Subcutaneous adipose tissue (tissue), 4 donors: ENCODE measurements around the gene NCF2. TPM values are rescaled to one million over a fixed set of nuclear protein-coding genes. Genes with fewer than 3 reads are reported as not detected.

Experiments used
- total RNA-seq, 4 donors: library from RNA; depleted of rRNA; stranded (reverse); fragments of >200 nt; gene quantifications; one replicate each; pipeline ENCODE4 v1.1.0, GENCODE V29; 2016
- TF ChIP-seq, protein P1 (sequence below): fragments of 450-650 bp; IDR thresholded peaks from one replicate; pipeline ENCODE4 v1.5.1; 2016; ENCODE audit warnings: low read depth, mild to moderate bottlenecking, control low read depth, antibody characterized with exemption, moderate library complexity

Gene NCF2
- total RNA-seq, 4 donors from 2014 or later: 12.6 to 128 (median 36.2) TPM

DNA sequence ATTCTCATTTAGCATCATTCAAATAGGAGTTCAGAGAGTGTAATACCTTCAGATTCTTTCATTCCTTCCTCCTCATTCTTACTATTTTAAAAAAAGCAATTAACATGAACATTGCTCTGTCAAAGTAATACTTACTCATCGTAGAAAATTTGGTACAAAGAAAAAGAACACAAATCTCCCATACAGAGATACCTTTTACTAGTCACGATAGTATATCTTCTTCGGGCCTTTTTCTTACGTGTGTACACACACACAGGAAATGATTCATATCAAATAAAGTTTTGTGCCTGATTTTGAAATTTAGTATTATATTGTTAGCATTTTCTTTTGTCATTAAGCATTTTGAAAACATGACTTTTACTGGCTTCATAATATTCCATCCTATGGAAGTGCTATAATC lies 52.9 kb downstream of the NCF2 start:
- TF ChIP-seq, protein P1, sequence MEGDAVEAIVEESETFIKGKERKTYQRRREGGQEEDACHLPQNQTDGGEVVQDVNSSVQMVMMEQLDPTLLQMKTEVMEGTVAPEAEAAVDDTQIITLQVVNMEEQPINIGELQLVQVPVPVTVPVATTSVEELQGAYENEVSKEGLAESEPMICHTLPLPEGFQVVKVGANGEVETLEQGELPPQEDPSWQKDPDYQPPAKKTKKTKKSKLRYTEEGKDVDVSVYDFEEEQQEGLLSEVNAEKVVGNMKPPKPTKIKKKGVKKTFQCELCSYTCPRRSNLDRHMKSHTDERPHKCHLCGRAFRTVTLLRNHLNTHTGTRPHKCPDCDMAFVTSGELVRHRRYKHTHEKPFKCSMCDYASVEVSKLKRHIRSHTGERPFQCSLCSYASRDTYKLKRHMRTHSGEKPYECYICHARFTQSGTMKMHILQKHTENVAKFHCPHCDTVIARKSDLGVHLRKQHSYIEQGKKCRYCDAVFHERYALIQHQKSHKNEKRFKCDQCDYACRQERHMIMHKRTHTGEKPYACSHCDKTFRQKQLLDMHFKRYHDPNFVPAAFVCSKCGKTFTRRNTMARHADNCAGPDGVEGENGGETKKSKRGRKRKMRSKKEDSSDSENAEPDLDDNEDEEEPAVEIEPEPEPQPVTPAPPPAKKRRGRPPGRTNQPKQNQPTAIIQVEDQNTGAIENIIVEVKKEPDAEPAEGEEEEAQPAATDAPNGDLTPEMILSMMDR: no peak

DNA sequence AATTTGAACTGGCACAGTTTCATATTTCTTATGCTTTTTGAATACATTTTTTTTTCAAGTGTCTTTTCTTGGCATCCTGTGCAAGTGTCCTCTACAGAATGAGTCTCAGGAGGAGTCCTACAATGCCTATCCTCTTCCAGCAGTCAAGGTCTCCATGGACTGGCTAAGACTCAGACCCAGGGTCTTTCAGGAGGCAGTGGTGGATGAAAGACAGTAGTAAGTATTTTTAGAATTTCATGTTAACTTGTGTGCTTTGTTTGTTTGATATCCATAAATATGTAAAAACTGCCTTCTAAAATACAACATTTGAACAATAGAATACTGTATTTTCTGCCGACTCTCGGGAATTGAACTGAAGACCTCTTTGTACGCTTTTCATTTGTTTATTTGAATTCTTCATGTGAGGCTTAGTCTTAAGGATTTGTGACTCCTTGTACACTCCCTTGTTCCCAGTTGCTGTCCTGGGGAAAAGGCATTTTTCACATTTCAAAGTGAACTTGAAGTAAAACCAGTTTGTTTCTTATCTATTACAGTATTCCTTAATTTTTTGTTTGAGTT lies 56.6 kb downstream of the NCF2 start:
- TF ChIP-seq, protein P1: no peak

DNA sequence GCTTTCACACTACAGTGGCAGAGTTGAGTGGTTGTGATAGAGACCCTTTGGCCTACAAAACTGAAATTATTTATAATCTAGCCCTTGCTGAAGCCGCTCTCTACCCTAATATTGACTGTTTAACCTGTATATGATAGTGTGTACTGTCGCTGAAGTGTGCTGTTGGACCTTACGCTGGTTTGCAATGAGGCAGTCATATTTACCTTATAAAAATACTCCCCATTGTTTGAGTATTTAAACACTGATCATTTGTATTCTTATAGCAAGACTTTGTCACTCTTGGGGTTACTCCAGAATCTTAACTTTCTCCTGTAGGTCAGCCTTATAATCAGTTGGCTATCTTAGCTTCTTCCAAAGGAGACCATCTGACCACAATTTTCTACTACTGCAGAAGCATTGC lies 61.7 kb downstream of the NCF2 start:
- TF ChIP-seq, protein P1: no peak

DNA sequence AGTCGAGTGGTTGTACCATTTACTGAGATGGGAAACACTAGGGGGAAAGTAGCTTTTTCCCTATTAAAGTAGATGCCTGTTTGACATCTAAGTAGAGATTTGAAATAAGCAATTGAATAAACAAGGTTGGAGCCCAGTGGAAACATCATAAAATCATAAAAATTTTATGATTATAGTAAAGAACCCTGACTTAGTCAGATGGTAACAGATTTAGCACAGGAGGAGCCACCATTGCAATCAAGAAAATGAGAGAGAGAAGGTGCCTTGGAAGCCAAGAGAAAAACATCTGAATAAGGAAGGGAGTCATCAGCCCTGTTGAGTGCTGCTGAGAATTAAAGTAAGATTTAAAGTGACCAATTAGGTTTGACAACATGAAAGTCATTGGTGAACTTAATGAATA lies 68.2 kb downstream of the NCF2 start:
- TF ChIP-seq, protein P1: no peak

DNA sequence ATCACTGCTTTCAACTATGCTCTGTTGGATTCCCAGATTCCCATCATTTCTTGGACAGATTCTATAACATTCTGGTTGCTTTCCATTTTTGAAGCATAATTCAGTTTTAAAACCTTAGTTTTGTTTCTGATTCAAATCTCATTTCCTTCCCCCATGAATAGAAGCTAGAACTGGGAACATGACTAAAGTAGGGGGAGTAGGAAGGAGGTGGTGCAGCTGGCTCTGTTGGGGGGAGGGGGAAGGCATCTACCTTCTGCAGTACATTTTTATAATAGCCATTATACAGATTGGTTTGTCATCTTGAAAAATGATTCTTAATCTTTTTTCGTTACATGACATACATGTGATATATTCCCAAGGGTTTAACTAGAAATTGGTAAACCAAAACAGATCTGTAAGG lies 69.9 kb downstream of the NCF2 start:
- TF ChIP-seq, protein P1: no peak

DNA sequence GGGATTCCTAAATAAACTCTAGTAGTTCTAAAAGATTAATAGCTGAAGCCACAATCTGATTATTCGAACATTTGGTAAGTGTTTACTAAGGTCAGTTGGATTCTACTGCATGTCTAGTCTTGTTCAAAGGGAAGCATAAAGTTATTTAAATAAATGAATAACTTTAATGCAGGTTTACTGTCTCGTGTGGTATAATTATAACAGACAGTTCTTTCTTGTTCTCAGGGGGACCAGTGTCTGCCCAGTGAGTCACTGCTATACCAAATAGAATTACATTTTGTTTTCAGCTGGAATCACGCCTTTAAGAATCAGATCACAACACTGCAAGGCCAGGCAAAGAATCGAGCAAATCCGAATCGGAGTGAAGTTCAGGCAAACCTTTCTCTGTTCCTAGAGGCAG lies 72.9 kb downstream of the NCF2 start:
- TF ChIP-seq, protein P1: no peak

DNA sequence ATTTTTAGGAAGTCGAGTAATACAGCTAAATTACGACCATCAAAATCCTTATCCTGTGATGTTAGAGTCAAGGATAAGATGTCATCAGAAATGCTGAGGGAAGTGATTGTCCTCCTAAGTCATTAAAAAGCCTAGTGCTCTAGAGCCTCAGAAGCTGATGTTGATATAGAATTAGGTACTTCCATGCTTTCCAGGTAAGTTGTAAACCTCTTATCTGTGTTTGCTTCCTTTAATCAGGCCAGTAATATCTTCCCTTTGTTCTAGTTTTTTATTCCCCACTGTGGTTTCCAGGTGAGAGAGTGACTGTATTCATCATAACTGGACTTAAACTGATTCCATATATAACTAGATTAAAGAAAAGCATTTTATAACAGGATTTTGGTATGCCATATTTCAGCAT lies 73.5 kb downstream of the NCF2 start:
- TF ChIP-seq, protein P1: no peak
